Osteocyte (in vitro differentiated cells): Measurements from ENCODE around the gene OR7G2. TPM values are rescaled to one million over a fixed set of nuclear protein-coding genes. Genes with fewer than 3 reads are reported as not detected.
"Not testable (repeated sequence)": the region's sequence is repeated elsewhere in the genome, so short reads cannot be mapped to it uniquely, and the experiment has no call there.

Source experiments
- DNase-seq: peaks from one replicate; pipeline ENCODE4 v3.0.0; 2021; ENCODE audit warnings: mixed read lengths; ENCODE audit not compliant: unreplicated experiment; ENCODE audit errors: extremely low spot score
- H3K27ac Mint-ChIP-seq: one replicate; pipeline ENCODE4 v1.8.0; 2021; ENCODE audit warnings: mild to moderate bottlenecking, mixed read lengths; ENCODE audit not compliant: unreplicated experiment
- H3K27me3 Mint-ChIP-seq: one replicate; pipeline ENCODE4 v1.8.0; 2021; ENCODE audit warnings: mixed read lengths; ENCODE audit not compliant: unreplicated experiment
- H3K36me3 Mint-ChIP-seq: one replicate; pipeline ENCODE4 v1.8.0; 2021; ENCODE audit warnings: mixed read lengths; ENCODE audit not compliant: unreplicated experiment
- H3K4me1 Mint-ChIP-seq: one replicate; pipeline ENCODE4 v1.8.0; 2021; ENCODE audit warnings: mixed read lengths; ENCODE audit not compliant: unreplicated experiment
- H3K4me3 Mint-ChIP-seq: one replicate; pipeline ENCODE4 v1.8.0; 2021; ENCODE audit warnings: mild to moderate bottlenecking, moderate library complexity, mixed read lengths; ENCODE audit not compliant: unreplicated experiment
- H3K9me3 Mint-ChIP-seq: one replicate; pipeline ENCODE4 v1.8.0; 2021; ENCODE audit warnings: mixed read lengths; ENCODE audit not compliant: unreplicated experiment
- CTCF ChIP-seq: fragments of 200-600 bp; sonication (generic); IDR thresholded peaks from 2 replicates; pipeline ENCODE4 v1.5.0; 2021; ENCODE audit warnings: antibody characterized with exemption, mild to moderate bottlenecking, moderate library complexity
- total RNA-seq: library from RNA; stranded (reverse); gene quantifications from 2 replicates; pipeline ENCODE4 v1.2.1, GENCODE V29; 2021

The OR7G2 gene
- total RNA-seq, 1 donor from 2014 or later = not detected

GRCh38 chr19:9057505-9058258 lies 49.6 kb downstream of the OR7G2 start:
- Mint-ChIP-seq H3K27ac (no peak overlapping the region), H3K36me3 (no peaks in the 10 kb centered on the region), H3K4me3 (no peak overlapping the region), H3K4me1 (no peaks in the 10 kb centered on the region), H3K9me3 (peaks cover 8% of the 10 kb centered on the region), H3K27me3 (no peaks in the 10 kb centered on the region)
- TF ChIP-seq CTCF = no peak
- no peak for DNase-seq

DNA sequence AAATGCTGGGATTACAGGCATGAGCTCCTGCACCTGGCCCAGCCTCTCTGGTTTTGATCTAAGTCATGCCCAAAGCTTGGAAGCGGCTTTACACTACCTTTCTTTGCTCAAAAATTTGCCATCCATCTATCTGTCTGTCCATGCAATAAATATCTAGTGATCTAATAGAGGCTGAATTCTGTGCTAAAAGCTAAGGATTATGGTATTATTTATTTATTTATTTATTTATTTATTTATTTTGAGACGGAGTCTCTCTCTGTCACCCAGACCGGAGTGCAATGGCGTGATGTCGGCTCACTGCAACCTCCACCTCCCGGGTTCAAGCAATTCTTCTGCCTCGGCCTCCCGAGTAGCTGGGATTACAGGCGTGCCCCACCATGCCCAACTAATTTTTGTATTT lies 51.1 kb downstream of the OR7G2 start:
- not testable (repeated sequence) for DNase-seq, H3K27ac Mint-ChIP-seq, H3K9me3 Mint-ChIP-seq, H3K27me3 Mint-ChIP-seq, H3K4me3 Mint-ChIP-seq, H3K36me3 Mint-ChIP-seq, H3K4me1 Mint-ChIP-seq

DNA sequence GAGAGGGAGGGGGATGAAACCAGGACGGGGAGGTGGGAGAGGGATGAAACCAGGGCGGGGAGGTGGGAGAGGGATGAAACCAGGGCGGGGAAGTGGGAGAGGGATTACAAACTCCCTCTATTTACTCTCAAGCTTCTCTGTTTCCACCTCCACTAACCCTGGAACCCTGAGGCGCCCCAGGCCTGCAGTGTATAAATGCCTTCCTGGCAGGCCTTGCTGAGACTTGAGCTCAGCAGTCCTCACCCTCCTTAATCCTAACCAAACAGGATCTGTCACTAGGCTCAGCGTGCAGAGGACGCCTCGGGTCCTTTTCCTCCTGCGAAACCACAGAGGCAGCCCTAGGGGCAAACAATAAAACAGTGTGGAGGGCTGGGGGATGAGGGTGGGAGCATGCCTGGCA lies 52.5 kb downstream of the OR7G2 start:
- Mint-ChIP-seq H3K4me3 (no peak overlapping the region), H3K27me3 (no peaks in the 10 kb centered on the region), H3K27ac (no peak overlapping the region), H3K4me1 (no peaks in the 10 kb centered on the region), H3K36me3 (no peaks in the 10 kb centered on the region), H3K9me3 (peaks cover 12% of the 10 kb centered on the region)
- DNase-seq = no peak
- no peak for TF ChIP-seq CTCF

GRCh38 chr19:9054207-9054606 lies 53.1 kb downstream of the OR7G2 start:
- no peak overlapping the region for H3K27ac Mint-ChIP-seq
- no peak for DNase-seq
- no peaks in the 10 kb centered on the region for H3K36me3 Mint-ChIP-seq
- no peaks in the 10 kb centered on the region for H3K27me3 Mint-ChIP-seq
- TF ChIP-seq CTCF = no peak
- no peaks in the 10 kb centered on the region for H3K4me1 Mint-ChIP-seq
- peaks cover 12% of the 10 kb centered on the region for H3K9me3 Mint-ChIP-seq
- H3K4me3 Mint-ChIP-seq = no peak overlapping the region

DNA sequence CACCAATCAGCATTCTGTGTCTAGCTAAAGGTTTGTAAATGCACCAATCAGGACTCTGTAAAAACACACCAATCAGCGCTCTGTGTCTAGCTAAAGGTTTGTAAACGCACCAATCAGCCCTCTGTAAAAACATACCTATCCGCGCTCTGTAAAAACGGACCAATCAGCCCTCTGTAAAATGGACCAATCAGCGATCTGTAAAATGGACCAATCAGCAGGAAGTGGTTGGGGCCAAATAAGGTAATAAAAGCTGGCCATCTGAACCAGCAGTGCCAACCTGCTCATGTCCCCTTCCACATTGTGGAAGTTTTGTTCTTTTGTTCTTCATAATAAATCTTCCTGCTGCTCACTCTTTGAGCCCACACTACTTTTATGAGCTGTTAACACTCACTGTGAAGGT lies 53.6 kb downstream of the OR7G2 start:
- not testable (repeated sequence) for H3K27ac Mint-ChIP-seq, H3K36me3 Mint-ChIP-seq, DNase-seq, H3K4me1 Mint-ChIP-seq, H3K4me3 Mint-ChIP-seq, H3K27me3 Mint-ChIP-seq
- peaks cover 12% of the 10 kb centered on the region for H3K9me3 Mint-ChIP-seq

- no peak for TF ChIP-seq CTCF
These were observed 54.4 kb downstream of the OR7G2 start for GRCh38 chr19:9052894-9053293.

More at GRCh38 chr19:9052894-9053293, 54.4 kb downstream of the OR7G2 start:
- no peak for DNase-seq
- no peaks in the 10 kb centered on the region for H3K27me3 Mint-ChIP-seq
- H3K9me3 Mint-ChIP-seq = peaks cover 11% of the 10 kb centered on the region
- H3K27ac Mint-ChIP-seq = no peak overlapping the region
- H3K4me1 Mint-ChIP-seq = no peaks in the 10 kb centered on the region
- H3K4me3 Mint-ChIP-seq = no peak overlapping the region
- H3K36me3 Mint-ChIP-seq = no peaks in the 10 kb centered on the region

Other genes with a start within 250 kb of the OR7G2 start
- not detected in 2 replicates for gene MUC16, start 97.1 kb downstream of the OR7G2 start, total RNA-seq
- not detected in 2 replicates for gene OR1M1, start 20.4 kb downstream of the OR7G2 start, total RNA-seq
- gene OR7G1, start 8.3 kb upstream of the OR7G2 start, total RNA-seq = not detected in 2 replicates
- gene OR7G3, start 19.5 kb upstream of the OR7G2 start, total RNA-seq = not detected in 2 replicates
- gene ZNF317, start 32.9 kb upstream of the OR7G2 start, total RNA-seq = 24.8 and 31.4 TPM in 2 replicates
- gene OR7D2, start 71.5 kb upstream of the OR7G2 start, total RNA-seq = 0.86 and 1.1 TPM in 2 replicates
- gene OR7D4, start 112.1 kb upstream of the OR7G2 start, total RNA-seq = not detected in 2 replicates
- not detected in 2 replicates for gene OR7E24, start 143.5 kb upstream of the OR7G2 start, total RNA-seq
- 6.4 and 7.7 TPM in 2 replicates for gene ZNF699, start 202.4 kb upstream of the OR7G2 start, total RNA-seq
- 24.1 and 28.0 TPM in 2 replicates for gene ZNF559, start 216.7 kb upstream of the OR7G2 start, total RNA-seq